Endothelial cell of umbilical vein (primary cell): ENCODE measurements around the gene MRPL34. TPM values are rescaled to one million over a fixed set of nuclear protein-coding genes. Genes with fewer than 3 reads are reported as not detected.

Experiments
- BruUV-seq: library from RNA; stranded (reverse); fragments of 400-500 nt; replicated peaks from 2 replicates; lab custom pipeline; 2021; lab: Mats Ljungman, UMichigan
- CTCF ChIA-PET: fragments of 300-600, 350-600 bp; sonication (Branson Sonifier 250); formaldehyde crosslinking; loops from one replicate; lab custom pipeline; 2021; ENCODE audit warnings: antibody characterized with exemption, inconsistent platforms; lab: Charles Lee
- POLR2A ChIA-PET: fragments of 300-600, 350-600 bp; sonication (Branson Sonifier 250); formaldehyde crosslinking; loops from one replicate; lab custom pipeline; 2021; ENCODE audit warnings: antibody characterized with exemption, inconsistent platforms; lab: Charles Lee
- DNase-seq: peaks from one replicate; pipeline ENCODE4 v3.0.0-alpha.2; 2011; ENCODE audit warnings: low read depth, low spot score
- FAIRE-seq: peaks from 2 replicates; lab custom pipeline; 2011; peaks lifted over from hg19 to GRCh38; lab: Jason Lieb, UNC
- H2AFZ ChIP-seq: 2 replicates; pipeline ENCODE4 v1.6.0; 2012; ENCODE audit warnings: low read depth, low read length, control low read depth, inconsistent platforms
- H3K27ac ChIP-seq: 2 replicates; pipeline ENCODE4 v1.5.1; 2011; ENCODE audit warnings: low read depth, mild to moderate bottlenecking, control low read depth, low read length, moderate library complexity; ENCODE audit not compliant: insufficient read depth
- H3K27me3 ChIP-seq, 2 experiments: 2 replicates each; pipeline versions ENCODE4 v1.6.0 to v1.6.1; 2011; ENCODE audit warnings: low read length in 2 of 2, mixed read lengths in 1 of 2; ENCODE audit not compliant: control insufficient read depth in 2 of 2, insufficient read depth in 2 of 2
- H3K36me3 ChIP-seq, 2 experiments: 2 replicates in 1 of 2; 3 replicates in 1 of 2; pipeline ENCODE4 v1.5.1; 2011; ENCODE audit warnings: low read length in 2 of 2, mild to moderate bottlenecking in 1 of 2, moderate library complexity in 1 of 2; ENCODE audit not compliant: control insufficient read depth in 2 of 2, insufficient read depth in 2 of 2; ENCODE audit errors: extremely low read depth in 1 of 2
- H3K4me1 ChIP-seq: 3 replicates; pipeline ENCODE4 v1.5.1; 2011; ENCODE audit warnings: mild to moderate bottlenecking, low read length; ENCODE audit not compliant: control insufficient read depth, insufficient read depth; ENCODE audit errors: extremely low read depth
- H3K4me2 ChIP-seq: 2 replicates; pipeline ENCODE4 v1.6.1; 2011; ENCODE audit warnings: low read length, control low read depth, mixed read lengths; ENCODE audit not compliant: insufficient read depth
- H3K4me3 ChIP-seq, 3 experiments: fragments of 200-600 bp in 1 of 3; sonication (generic), shearing (Covaris generic) in 1 of 3; replicated peaks in 1 of 3; 2 replicates each; pipeline ENCODE4 v1.5.1; 2011 to 2016; ENCODE audit warnings: control low read depth in 3 of 3, low read length in 3 of 3, mild to moderate bottlenecking in 2 of 3, inconsistent platforms in 1 of 3, low read depth in 1 of 3, moderate library complexity in 1 of 3; ENCODE audit not compliant: insufficient read depth in 1 of 3
- H3K79me2 ChIP-seq: 2 replicates; pipeline ENCODE4 v1.6.0; 2012; ENCODE audit warnings: low read length, inconsistent platforms; ENCODE audit not compliant: control insufficient read depth, insufficient read depth
- H3K9ac ChIP-seq: replicated peaks from 2 replicates; pipeline ENCODE3; 2011; ENCODE audit warnings: low read length, control low read depth; ENCODE audit not compliant: insufficient read depth; ENCODE audit errors: extremely low read depth
- H3K9me1 ChIP-seq: replicated peaks from 3 replicates; pipeline ENCODE4 v1.6.0; 2011; ENCODE audit warnings: mild to moderate bottlenecking, low read length; ENCODE audit not compliant: control insufficient read depth, insufficient read depth; ENCODE audit errors: extremely low read depth
- H3K9me3 ChIP-seq: replicated peaks from 2 replicates; pipeline ENCODE4 v1.5.1; 2012; ENCODE audit warnings: low read length, inconsistent platforms; ENCODE audit not compliant: control insufficient read depth, insufficient read depth
- H4K20me1 ChIP-seq: replicated peaks from 2 replicates; pipeline ENCODE3; 2011; ENCODE audit warnings: mild to moderate bottlenecking, low read length; ENCODE audit not compliant: control insufficient read depth, insufficient read depth; ENCODE audit errors: extremely low read depth
- EZH2 ChIP-seq: IDR thresholded peaks from 2 replicates; pipeline ENCODE4 v1.6.1; 2012; ENCODE audit warnings: borderline replicate concordance, low read depth, mild to moderate bottlenecking, moderate library complexity, low read length, inconsistent platforms; ENCODE audit not compliant: severe bottlenecking
- FOS ChIP-seq: IDR thresholded peaks from 2 replicates; pipeline ENCODE4 v1.6.1; 2011; ENCODE audit warnings: mild to moderate bottlenecking, low read length, moderate library complexity, borderline replicate concordance; ENCODE audit not compliant: insufficient read depth
- GATA2 ChIP-seq: IDR thresholded peaks from 2 replicates; pipeline ENCODE4 v1.7.0; 2011; ENCODE audit warnings: low read depth, mild to moderate bottlenecking, moderate library complexity, mixed read lengths, low read length; ENCODE audit not compliant: insufficient read length, insufficient read depth
- JUN ChIP-seq: IDR thresholded peaks from 2 replicates; pipeline ENCODE4 v1.6.1; 2011; ENCODE audit warnings: borderline replicate concordance, low read depth; ENCODE audit not compliant: insufficient read length, insufficient read depth
- MYC ChIP-seq: IDR thresholded peaks from one replicate; pipeline ENCODE4 v1.6.1; 2011; ENCODE audit warnings: mild to moderate bottlenecking, low read depth, low read length
- POLR2A ChIP-seq: IDR thresholded peaks from 2 replicates; pipeline ENCODE4 v1.6.1; 2012; ENCODE audit warnings: low read depth, mild to moderate bottlenecking, control low read depth, low read length
- dilution Hi-C: fragments of 300-500 bp; cut with MboI; formaldehyde crosslinking; loops from one replicate; pipeline ENCODE4 v1.15.0; 2019; ENCODE audit warnings: low sequenced_read_pairs; ENCODE audit not compliant: extremely low pct_ligation_motif_present
- intact Hi-C: fragments of 100-400 bp; cut with micrococcal nuclease; formaldehyde crosslinking; loops from one replicate; pipeline ENCODE4 v1.10.0; 2022
- polyA plus RNA-seq, 4 experiments: library from polyadenylated mRNA; depleted of rRNA in 3 of 4; stranded (reverse) in 3 of 4; unstranded in 1 of 4; fragments of >200 nt; gene quantifications; 2 replicates each; pipeline versions ENCODE4 v1.2.1 to v1.2.3, GENCODE V29; 2011 to 2012; ENCODE audit warnings: missing spikeins in 1 of 4
- total RNA-seq: library from RNA; stranded (reverse); gene quantifications from 2 replicates; pipeline ENCODE4 v1.2.3, GENCODE V29; 2021
- TF ChIP-seq, protein P1 (sequence below): IDR thresholded peaks from 2 replicates; pipeline ENCODE4 v1.6.1; 2011; ENCODE audit not compliant: insufficient read depth, insufficient read length
- TF ChIP-seq, protein P2 (sequence below), 2 donors: IDR thresholded peaks; 1 replicate in 1 of 2; 2 replicates in 1 of 2; pipeline ENCODE4 v1.5.1; 2011; ENCODE audit warnings: low read length in 2 of 2, mild to moderate bottlenecking in 2 of 2, moderate library complexity in 2 of 2, control low read depth in 1 of 2, inconsistent platforms in 1 of 2, low read depth in 1 of 2; ENCODE audit not compliant: insufficient read depth in 1 of 2; ENCODE audit errors: extremely low read depth in 1 of 2

MRPL34 gene
- total and polyA plus RNA-seq, 2 donors (not counting 3 experiments of a cell fraction or from before 2014, with no cell fraction given): 45.5 to 55.7 TPM

DNA sequence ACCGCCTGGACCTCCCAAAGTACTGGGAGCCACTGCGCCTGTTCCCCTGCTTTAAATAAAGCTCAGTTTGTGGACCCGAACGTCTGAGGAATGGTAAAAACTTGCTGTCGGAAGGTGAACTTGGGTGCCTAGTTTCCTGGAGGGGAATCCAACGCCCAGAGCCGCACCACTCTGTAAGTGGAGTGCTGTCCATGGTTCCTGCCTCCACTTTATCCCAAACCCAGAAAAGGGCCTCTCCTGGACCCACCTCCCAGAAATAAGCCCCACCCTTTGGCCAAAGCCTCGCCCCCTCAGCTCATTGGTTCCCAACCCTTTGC lies 26.6 kb downstream of the MRPL34 start:
- DNase-seq (no peak), FAIRE-seq (no peak)
- Histone ChIP-seq H2AFZ (no peak overlapping the region), H3K9me1 (no peaks in the 10 kb centered on the region), H3K4me1 (peaks cover 15% of the 10 kb centered on the region), H3K36me3 (no peaks in the 10 kb centered on the region), H3K9ac (no peak overlapping the region), H3K4me3 (no peak overlapping the region), H3K27ac (no peak overlapping the region), H3K4me2 (no peak overlapping the region), H3K79me2 (no peaks in the 10 kb centered on the region), H4K20me1 (no peaks in the 10 kb centered on the region), H3K27me3 (peaks cover 4 to 19% of the 10 kb centered on the region in 2 experiments), H3K9me3 (no peaks in the 10 kb centered on the region)
- dilution Hi-C loops (no loop called here), intact Hi-C loops (no loop called here)
- POLR2A ChIA-PET: no interaction called here
- CTCF ChIA-PET: interaction anchor here (0.6 to 2.5 kb wide), 3 partner anchors 27 to 54 kb away, joined by 3 to 12 read pairs (median 4); partner anchors contain the start of gene MRPL34
- TF ChIP-seq EZH2 (no peak), POLR2A (no peak), FOS (no peak), MYC (no peak), JUN (no peak), GATA2 (no peak)
- TF ChIP-seq, protein P1, sequence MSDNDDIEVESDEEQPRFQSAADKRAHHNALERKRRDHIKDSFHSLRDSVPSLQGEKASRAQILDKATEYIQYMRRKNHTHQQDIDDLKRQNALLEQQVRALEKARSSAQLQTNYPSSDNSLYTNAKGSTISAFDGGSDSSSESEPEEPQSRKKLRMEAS: no peak
- TF ChIP-seq, protein P2, sequence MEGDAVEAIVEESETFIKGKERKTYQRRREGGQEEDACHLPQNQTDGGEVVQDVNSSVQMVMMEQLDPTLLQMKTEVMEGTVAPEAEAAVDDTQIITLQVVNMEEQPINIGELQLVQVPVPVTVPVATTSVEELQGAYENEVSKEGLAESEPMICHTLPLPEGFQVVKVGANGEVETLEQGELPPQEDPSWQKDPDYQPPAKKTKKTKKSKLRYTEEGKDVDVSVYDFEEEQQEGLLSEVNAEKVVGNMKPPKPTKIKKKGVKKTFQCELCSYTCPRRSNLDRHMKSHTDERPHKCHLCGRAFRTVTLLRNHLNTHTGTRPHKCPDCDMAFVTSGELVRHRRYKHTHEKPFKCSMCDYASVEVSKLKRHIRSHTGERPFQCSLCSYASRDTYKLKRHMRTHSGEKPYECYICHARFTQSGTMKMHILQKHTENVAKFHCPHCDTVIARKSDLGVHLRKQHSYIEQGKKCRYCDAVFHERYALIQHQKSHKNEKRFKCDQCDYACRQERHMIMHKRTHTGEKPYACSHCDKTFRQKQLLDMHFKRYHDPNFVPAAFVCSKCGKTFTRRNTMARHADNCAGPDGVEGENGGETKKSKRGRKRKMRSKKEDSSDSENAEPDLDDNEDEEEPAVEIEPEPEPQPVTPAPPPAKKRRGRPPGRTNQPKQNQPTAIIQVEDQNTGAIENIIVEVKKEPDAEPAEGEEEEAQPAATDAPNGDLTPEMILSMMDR (IDR thresholded peaks at IDR 0.05; ENCODE audit: extremely low read depth in 1 of 2, insufficient read depth in 1 of 2, low read depth in 1 of 2, low read length in 2 of 2): no peak
- BruUV-seq: no TSS peak
